Measurements from ENCODE around the gene SPOCK3.

SPOCK3 gene

DNA sequence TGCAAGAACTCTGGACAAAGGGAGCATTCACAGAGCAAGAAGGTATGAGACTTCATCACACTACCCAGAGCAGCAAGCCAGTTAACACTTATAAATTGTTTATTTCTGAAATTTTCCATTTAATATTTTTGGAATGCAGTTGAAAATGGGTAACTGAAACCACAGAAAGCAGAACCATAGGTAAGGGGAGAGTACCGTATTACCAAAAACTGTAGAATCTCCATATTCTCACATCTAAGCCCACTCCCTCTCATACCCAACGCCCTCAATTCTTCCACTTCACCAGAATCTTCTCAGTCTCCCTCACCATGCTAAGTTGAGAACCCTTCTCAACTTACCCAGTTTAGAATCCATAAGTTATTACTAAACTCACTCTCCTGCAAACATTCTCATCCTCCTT, 277.8 kb downstream of the SPOCK3 start:
- TF ChIP-seq, protein P1, sequence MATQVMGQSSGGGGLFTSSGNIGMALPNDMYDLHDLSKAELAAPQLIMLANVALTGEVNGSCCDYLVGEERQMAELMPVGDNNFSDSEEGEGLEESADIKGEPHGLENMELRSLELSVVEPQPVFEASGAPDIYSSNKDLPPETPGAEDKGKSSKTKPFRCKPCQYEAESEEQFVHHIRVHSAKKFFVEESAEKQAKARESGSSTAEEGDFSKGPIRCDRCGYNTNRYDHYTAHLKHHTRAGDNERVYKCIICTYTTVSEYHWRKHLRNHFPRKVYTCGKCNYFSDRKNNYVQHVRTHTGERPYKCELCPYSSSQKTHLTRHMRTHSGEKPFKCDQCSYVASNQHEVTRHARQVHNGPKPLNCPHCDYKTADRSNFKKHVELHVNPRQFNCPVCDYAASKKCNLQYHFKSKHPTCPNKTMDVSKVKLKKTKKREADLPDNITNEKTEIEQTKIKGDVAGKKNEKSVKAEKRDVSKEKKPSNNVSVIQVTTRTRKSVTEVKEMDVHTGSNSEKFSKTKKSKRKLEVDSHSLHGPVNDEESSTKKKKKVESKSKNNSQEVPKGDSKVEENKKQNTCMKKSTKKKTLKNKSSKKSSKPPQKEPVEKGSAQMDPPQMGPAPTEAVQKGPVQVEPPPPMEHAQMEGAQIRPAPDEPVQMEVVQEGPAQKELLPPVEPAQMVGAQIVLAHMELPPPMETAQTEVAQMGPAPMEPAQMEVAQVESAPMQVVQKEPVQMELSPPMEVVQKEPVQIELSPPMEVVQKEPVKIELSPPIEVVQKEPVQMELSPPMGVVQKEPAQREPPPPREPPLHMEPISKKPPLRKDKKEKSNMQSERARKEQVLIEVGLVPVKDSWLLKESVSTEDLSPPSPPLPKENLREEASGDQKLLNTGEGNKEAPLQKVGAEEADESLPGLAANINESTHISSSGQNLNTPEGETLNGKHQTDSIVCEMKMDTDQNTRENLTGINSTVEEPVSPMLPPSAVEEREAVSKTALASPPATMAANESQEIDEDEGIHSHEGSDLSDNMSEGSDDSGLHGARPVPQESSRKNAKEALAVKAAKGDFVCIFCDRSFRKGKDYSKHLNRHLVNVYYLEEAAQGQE (IDR thresholded peaks at IDR 0.05; ENCODE audit: low read depth): no peak
- no peak for TF ChIP-seq TEAD4 (IDR thresholded peaks at IDR 0.05)
- no peak for TF ChIP-seq NFIC (IDR thresholded peaks at IDR 0.05)
- TF ChIP-seq YY1 (IDR thresholded peaks at IDR 0.05; ENCODE audit: low read depth): no peak

DNA sequence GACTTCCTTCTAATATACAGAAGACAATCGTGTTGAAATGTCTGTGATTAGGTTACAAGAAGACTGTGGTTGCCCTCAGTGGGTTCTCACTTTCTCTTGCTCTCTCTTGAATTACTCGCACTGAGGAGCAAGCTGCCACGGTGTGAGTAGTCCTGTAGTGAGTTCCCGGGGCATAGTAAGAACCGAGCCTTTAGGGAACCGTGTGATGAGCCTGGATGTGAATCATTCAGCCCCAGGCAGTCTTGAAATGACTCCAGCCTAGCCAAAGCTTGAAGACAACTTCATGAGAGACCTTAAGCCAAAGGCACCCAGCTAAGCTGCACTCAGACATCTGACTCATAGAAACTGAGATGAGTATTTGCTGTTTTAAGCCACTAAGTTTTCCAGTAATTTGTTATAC, 292.7 kb downstream of the SPOCK3 start:
- TF ChIP-seq FOXM1 (IDR thresholded peaks at IDR 0.05; ENCODE audit: borderline replicate concordance, low read depth) (no peak), EP300 (IDR thresholded peaks at IDR 0.05; ENCODE audit: borderline replicate concordance) (no peak), CEBPB (IDR thresholded peaks at IDR 0.05) (no peak), NFIC (IDR thresholded peaks at IDR 0.05) (no peak), CREB1 (IDR thresholded peaks at IDR 0.05; ENCODE audit: low read depth) (no peak), RAD21 (IDR thresholded peaks at IDR 0.05; ENCODE audit: low read depth) (no peak), TCF12 (IDR thresholded peaks at IDR 0.05; ENCODE audit: low read depth) (no peak), TAF1 (IDR thresholded peaks at IDR 0.05; ENCODE audit: low read depth) (no peak), ZBTB7A (IDR thresholded peaks at IDR 0.05; ENCODE audit: low read depth) (no peak), YY1 (IDR thresholded peaks at IDR 0.05; ENCODE audit: low read depth) (no peak)
- TF ChIP-seq, protein P2, sequence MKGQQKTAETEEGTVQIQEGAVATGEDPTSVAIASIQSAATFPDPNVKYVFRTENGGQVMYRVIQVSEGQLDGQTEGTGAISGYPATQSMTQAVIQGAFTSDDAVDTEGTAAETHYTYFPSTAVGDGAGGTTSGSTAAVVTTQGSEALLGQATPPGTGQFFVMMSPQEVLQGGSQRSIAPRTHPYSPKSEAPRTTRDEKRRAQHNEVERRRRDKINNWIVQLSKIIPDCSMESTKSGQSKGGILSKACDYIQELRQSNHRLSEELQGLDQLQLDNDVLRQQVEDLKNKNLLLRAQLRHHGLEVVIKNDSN (IDR thresholded peaks at IDR 0.05): no peak
- TF ChIP-seq, protein P3, sequence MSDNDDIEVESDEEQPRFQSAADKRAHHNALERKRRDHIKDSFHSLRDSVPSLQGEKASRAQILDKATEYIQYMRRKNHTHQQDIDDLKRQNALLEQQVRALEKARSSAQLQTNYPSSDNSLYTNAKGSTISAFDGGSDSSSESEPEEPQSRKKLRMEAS (IDR thresholded peaks at IDR 0.05): no peak

DNA sequence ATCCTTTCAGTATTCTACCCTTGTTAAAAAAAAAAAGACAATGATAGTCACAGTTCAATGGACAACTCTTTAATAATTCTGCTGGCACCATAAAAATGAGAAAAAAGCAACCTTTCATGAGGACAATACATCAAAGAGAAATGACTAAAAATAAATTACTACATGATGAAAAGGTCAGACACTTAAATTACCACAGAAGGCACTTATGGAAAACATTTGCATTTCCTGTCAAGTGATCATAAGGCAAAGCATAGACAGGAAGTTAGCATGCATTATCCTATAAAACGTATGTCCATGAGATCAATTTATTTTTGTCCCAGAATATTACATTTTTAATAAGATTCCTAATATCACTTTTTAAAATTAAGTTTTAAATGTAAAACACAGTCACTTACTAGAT, 303.8 kb downstream of the SPOCK3 start:
- no peak for TF ChIP-seq RAD21 (IDR thresholded peaks at IDR 0.05; ENCODE audit: low read depth)

DNA sequence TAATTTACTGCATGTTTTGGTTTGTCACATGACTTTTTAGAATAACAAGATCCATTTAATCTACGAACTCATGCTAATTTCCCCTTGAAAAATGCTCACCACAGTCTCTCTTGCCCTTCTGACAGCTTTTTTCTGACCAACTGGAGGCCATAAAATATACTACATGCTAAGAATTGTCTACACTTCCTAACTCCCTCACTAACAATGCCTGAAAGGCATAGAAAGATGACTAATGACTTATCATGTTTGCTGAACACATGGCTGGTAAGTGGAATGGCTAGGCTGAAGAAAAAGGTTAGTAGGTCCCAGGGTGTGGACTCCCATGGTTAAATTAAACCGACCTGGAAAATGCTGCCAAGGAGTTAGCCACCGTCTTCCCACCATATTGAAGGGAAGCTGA, 309.9 kb downstream of the SPOCK3 start:
- no peak for TF ChIP-seq TCF12 (IDR thresholded peaks at IDR 0.05; ENCODE audit: low read depth)
- TF ChIP-seq TEAD4 (IDR thresholded peaks at IDR 0.05): no peak
- TF ChIP-seq FOXM1 (IDR thresholded peaks at IDR 0.05; ENCODE audit: borderline replicate concordance, low read depth): no peak
- no peak for TF ChIP-seq ZBTB7A (IDR thresholded peaks at IDR 0.05; ENCODE audit: low read depth)
- TF ChIP-seq, protein P3 (IDR thresholded peaks at IDR 0.05): no peak
- no peak for TF ChIP-seq CREB1 (IDR thresholded peaks at IDR 0.05; ENCODE audit: low read depth)
- TF ChIP-seq EGR1 (IDR thresholded peaks at IDR 0.05): no peak
- TF ChIP-seq, protein P1 (IDR thresholded peaks at IDR 0.05; ENCODE audit: low read depth): no peak
- TF ChIP-seq CEBPB (IDR thresholded peaks at IDR 0.05): no peak
- TF ChIP-seq RAD21 (IDR thresholded peaks at IDR 0.05; ENCODE audit: low read depth): no peak
- no peak for TF ChIP-seq EP300 (IDR thresholded peaks at IDR 0.05; ENCODE audit: borderline replicate concordance)
- TF ChIP-seq, protein P2 (IDR thresholded peaks at IDR 0.05): no peak
- TF ChIP-seq TAF1 (IDR thresholded peaks at IDR 0.05; ENCODE audit: low read depth): no peak
- TF ChIP-seq YY1 (IDR thresholded peaks at IDR 0.05; ENCODE audit: low read depth): no peak

DNA sequence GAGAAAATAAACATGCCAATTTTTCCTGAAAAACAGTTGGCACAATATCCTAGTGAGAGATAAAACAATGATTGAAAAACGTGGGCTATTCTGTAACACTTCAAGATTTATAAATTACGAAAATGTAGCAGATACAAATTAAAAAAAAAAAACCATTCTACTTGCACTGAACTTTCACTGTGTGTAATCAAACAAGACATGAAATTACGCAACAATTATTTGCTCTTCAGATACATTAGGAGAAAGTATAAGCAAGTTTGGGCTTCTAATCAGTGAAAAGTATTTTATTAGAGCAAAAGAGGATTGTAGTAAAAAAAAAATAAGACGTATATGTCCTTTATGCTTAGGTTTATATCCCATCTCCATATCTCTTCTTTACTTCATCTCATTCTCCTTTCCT, 320.4 kb downstream of the SPOCK3 start:
- TF ChIP-seq CEBPB (IDR thresholded peaks at IDR 0.05) (no peak), ZBTB7A (IDR thresholded peaks at IDR 0.05; ENCODE audit: low read depth) (no peak)
- TF ChIP-seq, protein P2 (IDR thresholded peaks at IDR 0.05): no peak

DNA sequence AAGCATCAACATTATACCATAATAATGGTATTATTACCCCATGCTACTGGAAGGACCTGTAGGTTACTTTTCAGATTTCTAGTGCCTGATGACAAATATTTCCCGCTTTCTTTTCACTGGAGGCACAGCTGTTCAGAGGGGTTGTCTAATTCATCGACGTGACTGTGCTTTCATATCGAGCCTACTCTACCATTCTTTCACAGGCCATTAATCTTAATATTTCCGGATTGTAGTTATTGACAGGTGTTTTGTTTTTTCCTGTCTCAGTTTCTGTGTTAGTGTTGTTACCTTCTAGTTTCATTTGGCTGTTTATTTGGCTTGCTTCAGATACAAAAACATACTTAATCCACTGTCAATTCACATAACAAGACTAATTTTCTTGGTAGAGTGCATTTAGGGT, 330.9 kb downstream of the SPOCK3 start:
- TF ChIP-seq ZBTB7A (IDR thresholded peaks at IDR 0.05; ENCODE audit: low read depth) (no peak), YY1 (IDR thresholded peaks at IDR 0.05; ENCODE audit: low read depth) (no peak), TCF12 (IDR thresholded peaks at IDR 0.05; ENCODE audit: low read depth) (no peak), TEAD4 (IDR thresholded peaks at IDR 0.05) (no peak), EP300 (IDR thresholded peaks at IDR 0.05; ENCODE audit: borderline replicate concordance) (no peak), FOXM1 (IDR thresholded peaks at IDR 0.05; ENCODE audit: borderline replicate concordance, low read depth) (no peak), CREB1 (IDR thresholded peaks at IDR 0.05; ENCODE audit: low read depth) (no peak), RAD21 (IDR thresholded peaks at IDR 0.05; ENCODE audit: low read depth) (no peak), EGR1 (IDR thresholded peaks at IDR 0.05) (no peak), TAF1 (IDR thresholded peaks at IDR 0.05; ENCODE audit: low read depth) (no peak), CEBPB (IDR thresholded peaks at IDR 0.05) (no peak), NFIC (IDR thresholded peaks at IDR 0.05) (no peak)
- TF ChIP-seq, protein P2 (IDR thresholded peaks at IDR 0.05): no peak
- TF ChIP-seq, protein P3 (IDR thresholded peaks at IDR 0.05): no peak
- TF ChIP-seq, protein P1 (IDR thresholded peaks at IDR 0.05; ENCODE audit: low read depth): no peak
